HG03066 (cell line): ENCODE measurements around the gene PPP2R2C.

ENCODE experiments used
- ATAC-seq: cut with Tn5 transposase; IDR thresholded peaks from one replicate; pipeline ENCODE4 v1.9.1; 2021; ENCODE audit warnings: low read depth; ENCODE audit not compliant: unreplicated experiment

Gene PPP2R2C

DNA sequence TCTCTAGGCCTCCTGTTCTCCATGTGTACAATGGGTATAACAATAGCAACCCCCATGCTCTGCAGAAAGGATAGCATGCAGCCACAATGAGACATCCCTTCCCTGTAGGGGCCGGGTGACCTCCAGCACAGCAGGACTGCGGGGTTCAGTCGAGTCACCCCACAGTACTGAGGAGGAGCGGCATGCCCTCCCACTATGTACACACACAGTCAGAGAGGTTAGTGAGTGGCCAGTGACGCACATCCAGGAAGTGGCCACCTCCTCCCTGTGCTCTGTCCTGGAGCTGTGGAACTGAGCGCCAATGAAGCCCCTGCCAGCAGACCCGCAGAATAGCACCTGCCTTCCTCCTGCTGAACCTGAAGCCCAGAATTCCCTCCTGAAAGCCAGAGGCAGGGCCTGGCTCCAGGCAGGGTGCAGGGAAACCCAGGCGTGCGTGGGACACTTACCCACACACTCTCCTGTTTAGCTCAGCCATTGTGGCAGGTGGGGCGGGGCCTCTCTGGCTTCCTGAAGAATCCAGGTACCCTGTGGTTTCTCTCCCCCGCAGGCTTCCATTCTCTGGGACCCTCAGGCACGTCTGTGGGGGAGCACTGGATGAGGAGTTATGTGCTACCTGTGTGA, 152.8 kb downstream of the PPP2R2C start:
- no peak for ATAC-seq

DNA sequence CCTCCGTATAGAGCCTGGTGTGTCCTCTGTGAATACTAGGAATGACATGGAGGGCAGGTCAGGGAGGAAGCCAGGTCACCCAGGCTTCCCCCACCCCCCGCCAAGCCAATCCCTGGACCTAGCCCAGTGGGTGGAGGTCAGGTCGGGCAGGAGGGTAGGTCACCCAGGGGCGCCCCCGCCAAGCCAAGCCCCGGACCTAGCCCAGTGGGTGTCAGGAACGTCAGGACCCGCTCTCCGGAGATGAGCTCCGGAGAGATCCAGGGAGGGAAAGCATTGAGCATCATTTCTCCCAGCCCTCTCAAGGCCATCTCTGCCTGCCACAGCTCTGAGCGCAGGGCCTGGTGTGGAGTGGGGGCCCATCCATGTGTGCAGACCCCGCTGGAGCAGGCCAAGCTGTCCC, 154.2 kb downstream of the PPP2R2C start:
- no peak for ATAC-seq

DNA sequence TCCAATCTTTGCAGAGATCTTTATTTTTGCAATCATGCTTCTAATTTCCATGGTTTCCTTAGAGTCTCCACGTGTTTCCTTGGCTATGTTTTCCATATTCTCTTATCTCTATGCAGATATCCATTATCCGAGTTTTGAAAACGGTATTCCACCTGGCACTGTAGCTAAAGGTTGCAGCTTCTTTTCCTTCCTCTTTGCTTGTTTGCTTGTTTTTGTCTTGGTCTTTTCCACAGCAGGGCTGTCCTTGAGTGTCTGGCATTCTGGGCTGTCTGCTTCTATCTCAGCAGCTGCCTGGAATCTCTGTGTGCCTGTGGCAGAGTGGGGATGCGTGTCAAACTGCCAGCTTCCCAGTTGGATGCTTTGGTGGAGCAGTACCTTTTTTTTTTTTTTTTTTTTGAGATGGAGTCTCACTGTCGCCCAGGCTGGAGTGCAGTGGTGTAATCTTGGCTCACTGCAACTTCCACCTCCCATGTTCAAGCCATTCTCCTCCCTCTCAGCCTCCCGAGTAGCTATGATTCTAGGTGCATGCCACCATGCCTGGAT, 155.9 kb downstream of the PPP2R2C start:
- ATAC-seq: no peak

DNA sequence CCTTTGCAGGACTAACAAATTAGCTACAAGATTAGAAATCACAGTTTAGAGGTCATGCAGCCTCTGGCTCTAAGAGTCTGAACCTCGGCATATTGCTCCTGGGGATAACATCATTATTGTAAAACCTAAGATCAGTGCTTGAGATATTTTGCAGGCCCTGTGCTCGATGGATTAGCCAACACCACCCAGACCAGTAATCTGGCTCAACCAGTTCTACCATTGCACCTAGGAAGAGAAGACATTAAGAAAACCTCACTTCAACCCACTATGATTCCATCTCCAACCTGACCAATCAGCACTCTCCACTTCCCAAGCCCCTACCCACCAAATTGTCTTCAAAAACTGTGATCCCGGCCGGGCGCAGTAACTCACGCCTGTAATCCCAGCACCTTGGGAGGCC, 159.2 kb downstream of the PPP2R2C start:
- no peak for ATAC-seq

DNA sequence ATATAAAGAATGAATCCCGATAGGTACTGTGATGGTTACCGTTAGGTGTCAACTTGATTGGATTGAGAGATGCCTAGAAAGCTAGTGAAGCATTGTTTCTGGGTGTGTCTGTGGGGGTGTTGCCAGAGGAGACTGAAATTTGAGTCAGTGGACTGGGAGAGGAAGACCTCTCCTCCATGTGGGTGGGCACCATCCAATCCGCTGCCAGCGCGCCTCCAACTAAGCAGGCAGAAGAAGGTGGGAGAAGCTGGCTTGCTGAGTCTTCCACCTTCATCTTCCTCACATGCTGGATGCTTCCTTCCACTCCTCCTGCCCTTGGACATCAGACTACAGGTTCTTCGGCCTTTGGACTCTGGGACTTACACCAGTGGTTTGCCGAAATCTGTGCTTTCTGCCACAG, 162.6 kb downstream of the PPP2R2C start:
- ATAC-seq: no peak

DNA sequence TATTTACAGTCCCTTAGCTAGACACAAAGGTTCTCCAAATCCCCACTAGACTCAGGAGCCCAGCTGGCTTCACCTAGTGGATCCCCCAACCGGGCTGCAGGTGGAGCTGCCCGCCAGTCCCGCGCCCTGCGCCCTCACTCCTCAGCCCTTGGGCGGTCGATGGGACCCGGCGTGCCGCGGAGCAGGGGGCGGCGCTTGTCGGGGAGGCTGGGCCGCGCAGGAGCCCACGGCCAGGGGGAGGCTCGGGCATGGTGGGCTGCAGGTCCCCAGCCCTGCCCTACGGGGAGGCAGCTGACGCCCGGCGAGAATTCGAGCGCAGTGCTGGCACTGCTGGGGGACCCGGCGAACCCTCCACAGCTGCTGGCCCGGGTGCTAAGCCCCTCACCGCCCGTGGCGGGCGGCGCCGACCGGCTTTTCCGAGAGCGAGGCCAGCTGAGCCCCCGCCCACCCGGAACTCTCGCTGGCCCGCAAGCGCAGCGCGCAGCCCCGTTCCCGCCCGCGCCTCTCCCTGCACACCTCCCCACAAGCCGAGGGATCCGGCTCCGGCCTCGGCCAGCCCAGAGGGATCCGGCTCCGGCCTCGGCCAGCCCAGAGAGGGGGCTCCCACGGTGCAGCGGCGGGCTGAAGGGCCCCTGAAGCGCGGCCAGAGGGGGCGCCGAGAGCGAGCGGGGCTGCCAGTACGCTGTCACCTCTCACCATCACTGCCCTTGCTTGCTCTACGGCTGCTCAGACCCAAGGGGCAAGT, 163.3 kb downstream of the PPP2R2C start:
- ATAC-seq: no peak

DNA sequence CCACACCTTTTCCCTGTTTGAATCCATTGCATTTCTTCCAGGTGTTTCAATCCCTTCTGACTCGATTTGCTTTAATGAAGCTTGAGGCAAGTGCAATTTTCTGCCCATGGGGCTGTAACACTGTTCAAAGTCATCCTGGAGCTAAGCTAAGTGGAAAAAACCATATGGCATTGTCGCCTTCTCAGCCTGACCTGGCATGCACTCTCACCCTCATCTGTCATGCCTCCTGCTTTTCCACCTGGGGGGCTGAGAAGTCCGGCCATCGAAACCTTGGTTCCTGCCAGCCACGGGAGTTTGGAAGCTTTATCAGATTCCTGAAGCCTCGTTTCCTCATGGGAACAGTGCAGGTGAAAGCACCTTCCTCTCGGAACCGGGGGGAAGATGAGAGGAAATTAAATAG, 164.5 kb downstream of the PPP2R2C start:
- ATAC-seq: no peak

DNA sequence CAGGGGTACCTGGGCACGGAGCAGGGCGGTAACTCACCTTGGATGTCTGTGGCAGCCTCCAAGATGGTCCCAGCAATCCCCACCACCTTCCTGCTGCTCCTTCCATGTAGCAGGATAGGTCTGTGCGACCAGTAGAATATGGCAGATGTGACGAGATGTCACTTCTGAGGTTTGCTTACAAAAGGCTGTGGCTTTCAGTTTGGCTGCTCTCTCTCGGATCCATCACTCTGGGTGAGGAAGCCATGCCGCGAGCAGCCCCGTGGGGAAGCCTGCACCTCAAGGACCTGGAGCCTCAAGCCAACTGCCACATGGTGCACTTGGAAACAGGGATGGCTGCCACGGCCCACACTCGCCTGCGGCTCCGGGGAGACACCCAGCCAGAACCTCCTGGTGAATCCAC, 165.2 kb downstream of the PPP2R2C start:
- ATAC-seq: no peak

DNA sequence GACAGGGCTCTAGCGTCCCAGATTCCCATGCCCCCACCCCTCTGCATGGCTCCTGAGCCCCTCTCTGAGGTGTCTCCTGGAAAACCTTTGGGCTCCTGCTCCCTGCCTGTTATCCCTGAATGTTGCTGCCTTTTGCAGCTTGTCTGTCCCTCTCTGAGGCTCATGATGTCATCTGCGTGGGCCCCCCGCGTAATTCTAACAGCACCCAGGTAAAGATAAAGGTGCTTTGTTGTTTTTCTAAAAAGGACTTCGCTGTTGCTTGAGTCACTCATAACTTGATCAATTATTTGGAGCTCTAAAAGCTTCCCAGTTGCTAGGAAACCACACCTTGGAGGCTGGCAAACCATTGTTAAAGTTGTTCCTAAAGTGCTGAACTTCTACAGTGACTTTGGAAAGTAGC, 166.1 kb downstream of the PPP2R2C start:
- no peak for ATAC-seq

DNA sequence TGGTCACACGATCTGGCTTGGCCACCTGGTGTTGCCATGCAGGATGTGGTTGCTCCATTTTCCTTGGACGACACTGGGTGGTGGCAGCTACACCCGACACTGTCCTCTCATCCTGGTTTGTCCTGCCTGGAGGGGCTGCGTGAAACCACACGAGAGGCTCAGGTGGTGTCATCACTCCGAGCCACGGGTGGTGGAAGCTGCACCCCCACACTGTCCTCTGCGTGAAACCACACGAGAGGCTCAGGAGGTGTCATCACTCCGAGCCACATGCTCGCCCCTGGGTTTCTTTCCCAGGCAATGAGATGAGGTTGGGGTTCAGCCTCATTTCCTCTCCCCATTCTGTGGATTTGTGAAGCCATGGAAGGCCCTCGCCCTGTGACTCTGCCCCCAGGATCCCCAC, 168.5 kb downstream of the PPP2R2C start:
- no peak for ATAC-seq

DNA sequence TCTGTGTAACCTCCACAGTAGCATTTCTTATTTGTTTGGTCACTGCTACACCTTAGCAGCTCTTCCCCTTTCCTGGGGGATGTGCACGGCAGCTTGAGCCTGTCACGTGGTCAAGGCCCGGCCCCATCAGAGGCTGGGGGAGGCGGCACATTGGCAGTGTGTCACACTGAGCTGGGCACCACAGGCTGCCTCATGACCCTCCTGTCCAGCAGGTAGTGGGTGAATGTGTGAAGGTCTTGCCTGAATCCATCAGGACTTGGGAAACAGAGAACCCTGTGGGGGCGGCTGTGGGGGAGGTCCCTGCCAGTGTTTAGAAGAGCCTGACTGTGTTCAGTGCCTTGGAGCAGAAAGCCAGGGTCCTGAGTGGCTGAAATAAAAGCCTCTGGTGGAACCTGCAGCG, 169.5 kb downstream of the PPP2R2C start:
- no peak for ATAC-seq

DNA sequence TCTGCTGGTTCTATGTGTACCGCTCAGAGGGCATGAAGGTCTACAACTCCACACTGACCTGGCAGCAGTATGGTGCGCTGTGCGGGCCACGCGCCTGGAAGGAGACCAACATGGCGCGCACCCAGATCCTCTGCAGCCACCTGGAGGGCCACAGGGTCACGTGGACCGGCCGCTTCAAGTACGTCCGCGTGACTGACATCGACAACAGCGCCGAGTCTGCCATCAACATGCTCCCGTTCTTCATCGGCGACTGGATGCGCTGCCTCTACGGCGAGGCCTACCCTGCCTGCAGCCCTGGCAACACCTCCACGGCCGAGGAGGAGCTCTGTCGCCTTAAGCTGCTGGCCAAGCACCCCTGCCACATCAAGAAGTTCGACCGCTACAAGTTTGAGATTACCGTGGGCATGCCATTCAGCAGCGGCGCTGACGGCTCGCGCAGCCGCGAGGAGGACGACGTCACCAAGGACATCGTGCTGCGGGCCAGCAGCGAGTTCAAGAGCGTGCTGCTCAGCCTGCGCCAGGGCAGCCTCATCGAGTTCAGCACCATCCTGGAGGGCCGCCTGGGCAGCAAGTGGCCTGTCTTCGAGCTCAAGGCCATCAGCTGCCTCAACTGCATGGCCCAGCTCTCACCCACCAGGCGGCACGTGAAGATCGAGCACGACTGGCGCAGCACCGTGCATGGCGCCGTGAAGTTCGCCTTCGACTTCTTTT, 170.5 kb downstream of the PPP2R2C start:
- no peak for ATAC-seq

DNA sequence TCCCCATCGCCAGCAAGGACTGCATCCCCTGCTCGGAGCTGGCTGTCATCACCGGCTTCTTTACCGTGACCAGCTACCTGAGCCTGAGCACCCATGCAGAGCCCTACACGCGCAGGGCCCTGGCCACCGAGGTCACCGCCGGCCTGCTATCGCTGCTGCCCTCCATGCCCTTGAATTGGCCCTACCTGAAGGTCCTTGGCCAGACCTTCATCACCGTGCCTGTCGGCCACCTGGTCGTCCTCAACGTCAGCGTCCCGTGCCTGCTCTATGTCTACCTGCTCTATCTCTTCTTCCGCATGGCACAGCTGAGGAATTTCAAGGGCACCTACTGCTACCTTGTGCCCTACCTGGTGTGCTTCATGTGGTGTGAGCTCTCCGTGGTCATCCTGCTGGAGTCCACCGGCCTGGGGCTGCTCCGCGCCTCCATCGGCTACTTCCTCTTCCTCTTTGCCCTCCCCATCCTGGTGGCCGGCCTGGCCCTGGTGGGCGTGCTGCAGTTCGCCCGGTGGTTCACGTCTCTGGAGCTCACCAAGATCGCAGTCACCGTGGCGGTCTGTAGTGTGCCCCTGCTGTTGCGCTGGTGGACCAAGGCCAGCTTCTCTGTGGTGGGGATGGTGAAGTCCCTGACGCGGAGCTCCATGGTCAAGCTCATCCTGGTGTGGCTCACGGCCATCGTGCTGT, 171.2 kb downstream of the PPP2R2C start:
- no peak for ATAC-seq

DNA sequence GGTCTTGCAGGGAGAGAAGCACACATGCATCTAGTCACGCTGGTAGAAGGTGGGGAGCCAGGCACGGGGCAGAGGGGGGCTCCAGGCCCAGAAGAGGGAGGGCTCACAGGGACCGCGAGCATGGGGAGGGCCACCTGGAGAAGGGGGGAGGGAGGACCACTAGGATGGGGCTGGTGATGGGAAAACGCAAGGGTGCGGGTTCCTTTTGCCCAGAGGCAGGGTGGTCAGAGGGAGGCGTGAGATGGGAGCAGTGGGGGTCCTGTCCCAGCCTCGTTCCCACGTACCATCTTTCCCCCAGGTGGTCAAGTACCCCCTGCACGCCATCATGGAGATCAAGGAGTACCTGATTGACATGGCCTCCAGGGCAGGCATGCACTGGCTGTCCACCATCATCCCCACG, 172.1 kb downstream of the PPP2R2C start:
- ATAC-seq: no peak

DNA sequence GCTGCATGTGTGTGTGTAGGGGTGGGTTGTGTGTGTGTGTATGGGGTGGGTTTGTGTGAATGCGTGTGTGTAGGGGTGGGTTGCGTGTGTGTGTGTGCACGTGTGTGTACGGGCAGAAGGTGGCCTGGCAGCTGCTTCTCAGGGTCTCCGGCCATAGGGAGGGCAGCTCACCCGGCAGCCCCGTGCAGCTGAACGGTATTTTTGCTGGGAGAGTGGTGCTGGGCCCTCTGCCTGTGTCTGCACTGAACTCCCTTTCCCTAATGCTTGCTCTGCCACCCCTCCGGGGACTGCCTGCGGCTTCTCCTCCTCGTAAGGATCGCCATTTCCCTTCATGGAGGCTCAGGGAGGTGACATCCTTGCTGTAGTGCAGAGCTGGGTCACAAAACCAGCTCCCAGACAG, 172.5 kb downstream of the PPP2R2C start:
- ATAC-seq: no peak

DNA sequence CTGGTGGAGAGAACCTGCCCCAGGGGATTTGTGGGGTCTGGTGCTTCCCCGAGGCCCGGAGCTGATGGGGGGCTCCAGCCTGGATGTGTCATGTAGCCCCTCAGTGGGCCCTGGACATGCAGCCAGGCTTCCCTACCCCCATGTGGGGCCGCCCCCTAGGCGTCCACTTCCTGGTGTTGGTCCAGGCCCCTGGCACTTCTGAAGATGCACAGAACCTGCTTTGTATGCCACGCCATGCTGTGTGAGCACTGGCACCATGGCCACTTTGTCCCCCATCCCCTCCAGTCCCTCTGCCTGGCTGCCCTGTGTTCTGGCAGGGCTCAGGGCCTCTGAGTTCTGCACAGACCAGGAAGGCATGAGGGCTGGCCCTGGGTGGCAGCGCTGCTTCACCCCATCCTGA, 173.6 kb downstream of the PPP2R2C start:
- ATAC-seq: no peak

DNA sequence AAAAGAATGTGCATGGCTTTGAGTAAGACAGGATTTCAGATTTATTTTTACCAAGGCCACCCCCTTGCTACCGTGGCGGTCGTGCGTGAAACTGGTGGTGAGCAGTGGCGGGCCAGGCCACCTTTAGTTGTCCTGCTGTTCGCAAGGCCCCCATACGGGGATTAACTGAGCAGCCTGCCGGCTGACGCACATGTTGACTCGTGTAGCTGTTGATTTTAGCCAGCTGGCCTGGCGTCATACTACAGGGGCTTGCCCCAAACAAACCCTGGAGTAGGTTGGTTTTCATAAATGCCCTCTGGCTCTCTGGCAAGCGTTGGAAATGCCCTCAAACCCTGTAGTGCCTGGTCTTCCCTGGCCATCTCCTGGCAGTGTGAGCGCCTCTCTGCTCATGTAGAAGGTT, 174.4 kb downstream of the PPP2R2C start:
- no peak for ATAC-seq

DNA sequence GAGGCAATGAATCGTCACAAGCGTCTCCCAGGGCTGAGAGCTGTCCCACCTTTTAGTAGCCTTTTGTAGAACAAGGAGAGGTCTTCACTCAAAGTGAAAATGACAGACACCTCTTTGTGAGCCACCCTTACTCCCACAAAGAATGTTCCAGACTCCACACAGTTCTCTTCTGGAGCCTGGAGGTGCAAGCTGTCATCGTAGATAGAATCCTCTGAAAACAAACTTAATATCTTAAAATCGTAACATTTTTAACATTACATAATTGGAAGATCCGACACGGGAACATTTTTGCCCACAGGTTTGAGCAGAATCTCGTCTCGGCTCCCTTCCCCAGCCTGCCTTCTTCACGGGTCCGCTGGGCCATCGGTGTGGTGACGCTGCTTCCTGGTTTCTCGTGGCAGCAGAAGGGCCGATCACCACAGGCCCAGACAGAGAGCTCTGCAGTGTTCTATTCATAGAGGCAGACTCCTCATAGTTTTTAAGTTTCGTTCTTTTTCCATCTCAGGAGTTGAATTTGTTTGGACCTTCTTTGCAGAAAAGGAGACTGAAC, 175.1 kb downstream of the PPP2R2C start:
- no peak for ATAC-seq

DNA sequence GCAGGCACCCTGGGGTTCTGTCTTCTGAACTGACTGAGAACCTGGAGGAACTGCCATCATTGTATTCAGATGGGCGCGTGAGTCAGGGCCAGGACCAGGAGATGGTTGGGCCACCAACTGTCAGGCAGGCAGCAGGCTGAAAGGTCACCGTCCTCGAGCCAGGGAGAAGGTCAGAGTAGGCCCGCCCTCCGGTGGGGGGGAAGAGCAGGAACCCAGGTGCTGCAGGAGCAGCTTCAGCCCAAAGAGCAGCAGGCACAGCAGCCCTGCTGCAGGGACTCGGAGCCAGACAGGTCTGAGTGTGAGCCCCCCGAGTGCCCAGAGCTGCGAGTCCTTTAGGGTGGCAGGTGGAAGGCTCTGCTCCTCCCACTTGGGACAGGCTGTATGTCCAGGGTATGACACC, 176.4 kb downstream of the PPP2R2C start:
- no peak for ATAC-seq

DNA sequence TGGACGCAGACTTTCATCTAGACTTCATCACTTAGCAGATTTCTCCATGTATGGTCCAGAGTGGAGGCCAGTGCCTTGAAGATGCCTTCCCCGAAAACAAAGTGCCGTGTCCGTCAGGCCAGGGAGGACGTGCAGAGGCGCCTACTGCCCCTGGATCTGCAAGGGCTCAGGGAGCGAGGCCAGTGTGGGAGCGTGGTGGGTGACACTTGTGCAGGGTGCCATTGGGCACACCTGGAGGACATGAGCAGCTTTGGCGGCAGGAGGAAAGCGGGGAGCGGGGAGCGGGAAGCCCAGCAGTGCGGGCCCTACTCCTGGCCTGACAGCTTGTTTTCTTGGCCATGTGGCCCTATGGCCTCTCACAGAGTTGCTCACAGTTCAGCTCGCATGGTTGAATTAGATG, 176.9 kb downstream of the PPP2R2C start:
- ATAC-seq: no peak
